ENCODE results near the gene DNASE1L1. TPM values are rescaled to one million over a fixed set of nuclear protein-coding genes. Genes with fewer than 3 reads are reported as not detected.

Gene DNASE1L1
- polyA plus RNA-seq, 1 experiment = 25.7 TPM

DNA sequence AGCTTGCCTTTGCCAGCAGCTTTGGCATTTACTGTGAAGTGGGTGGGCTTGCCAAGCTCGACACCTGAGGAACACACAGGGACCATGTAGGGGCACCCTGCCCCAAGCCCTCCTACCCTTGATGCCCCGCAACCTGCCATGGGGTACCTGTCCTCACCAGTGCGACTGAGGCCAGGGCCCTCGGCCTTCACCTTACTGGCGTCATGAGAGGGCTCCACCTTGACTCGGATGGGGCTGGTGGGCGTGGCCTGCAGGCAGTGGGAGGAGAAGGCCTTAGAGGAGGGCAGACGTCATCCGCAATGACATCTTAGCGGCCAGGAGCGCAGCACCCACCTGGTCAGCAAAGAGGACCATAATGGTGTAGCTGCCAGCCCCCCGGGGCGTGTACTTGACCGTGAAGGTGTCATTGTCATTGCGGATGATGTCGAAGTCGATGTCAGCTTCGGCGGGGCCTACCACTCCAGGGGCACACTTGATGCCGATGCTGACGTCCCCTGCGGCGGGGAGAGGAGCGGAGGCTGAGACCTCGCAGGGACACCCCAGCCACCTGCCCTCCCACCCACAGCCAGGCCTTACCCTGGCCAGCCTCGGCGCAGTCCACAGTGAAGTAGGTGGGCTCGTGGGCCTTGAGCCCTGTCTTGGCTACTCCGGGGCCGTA, 46.8 kb downstream of the DNASE1L1 start:
- H3K9me3 ChIP-seq (ENCODE audit: control insufficient read depth, insufficient read depth, low read length) = no peaks in the 10 kb centered on the region
- H3K27me3 ChIP-seq (ENCODE audit: control insufficient read depth, insufficient read depth, low read length) = no peaks in the 10 kb centered on the region
- H3K4me3 ChIP-seq (ENCODE audit: low read depth, low read length) = no peak overlapping the region
- H3K27ac ChIP-seq (ENCODE audit: low read depth, low read length) = peak overlapping the region; percentile 31
- no peak for TF ChIP-seq CTCF (IDR thresholded peaks at IDR 0.05; ENCODE audit: low read depth, low read length)
- POLR2A ChIA-PET = interaction anchor here (0.5 kb wide), 1 partner anchor 10 kb away, joined by 3 read pairs; no protein-coding TSS in a partner anchor
- DNase-seq (ENCODE audit: low read depth, low spot score) = no peak
- CTCF ChIA-PET = no interaction called here

DNA sequence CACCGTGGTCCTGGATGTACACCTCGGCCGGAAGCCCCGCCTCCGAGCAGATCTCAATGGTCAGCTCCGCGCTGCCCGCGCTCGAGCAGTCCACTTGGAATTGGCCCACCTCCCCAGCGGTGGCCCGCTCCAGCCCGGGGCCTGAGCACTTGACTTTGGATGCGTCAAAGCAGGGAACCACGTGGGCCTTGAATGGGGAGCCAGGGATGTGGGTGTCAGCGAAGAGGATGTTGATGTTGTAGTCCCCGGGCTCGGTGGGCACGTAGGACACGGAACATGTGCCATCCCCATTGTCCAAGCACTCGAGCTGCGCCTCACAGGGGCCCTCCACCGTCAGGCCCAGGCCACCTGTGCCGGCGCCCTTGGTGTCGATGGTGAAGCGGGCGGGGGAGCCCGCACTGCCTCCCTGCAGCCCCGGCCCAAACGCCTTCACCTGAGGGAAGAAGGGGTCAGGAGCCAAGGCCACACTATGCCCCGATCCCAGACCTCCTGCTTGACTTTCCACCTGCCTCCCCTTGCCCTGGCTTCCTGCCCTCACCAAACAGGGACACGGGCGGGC, 48.8 kb downstream of the DNASE1L1 start:
- POLR2A ChIA-PET = no interaction called here
- no peak for DNase-seq (ENCODE audit: low read depth, low spot score)
- CTCF ChIA-PET = no interaction called here
- H3K27ac ChIP-seq (ENCODE audit: low read depth, low read length) = peak overlapping the region; percentile 21
- no peak for TF ChIP-seq CTCF (IDR thresholded peaks at IDR 0.05; ENCODE audit: low read depth, low read length)
- H3K27me3 ChIP-seq (ENCODE audit: control insufficient read depth, insufficient read depth, low read length) = no peaks in the 10 kb centered on the region
- H3K4me3 ChIP-seq (ENCODE audit: low read depth, low read length) = no peak overlapping the region
- H3K9me3 ChIP-seq (ENCODE audit: control insufficient read depth, insufficient read depth, low read length) = no peaks in the 10 kb centered on the region

- Histone ChIP-seq H3K9me3 (ENCODE audit: control insufficient read depth, insufficient read depth, low read length) (no peaks in the 10 kb centered on the region), H3K4me3 (ENCODE audit: low read depth, low read length) (no peak overlapping the region), H3K27me3 (ENCODE audit: control insufficient read depth, insufficient read depth, low read length) (no peaks in the 10 kb centered on the region), H3K27ac (ENCODE audit: low read depth, low read length) (no peak overlapping the region)
- POLR2A ChIA-PET = no interaction called here
- no peak for TF ChIP-seq CTCF (IDR thresholded peaks at IDR 0.05; ENCODE audit: low read depth, low read length)
- CTCF ChIA-PET = no interaction called here
- no peak for DNase-seq (ENCODE audit: low read depth, low spot score)
These were observed 49.5 kb downstream of the DNASE1L1 start for GRCh38 chrX:154359362-154360154.

DNA sequence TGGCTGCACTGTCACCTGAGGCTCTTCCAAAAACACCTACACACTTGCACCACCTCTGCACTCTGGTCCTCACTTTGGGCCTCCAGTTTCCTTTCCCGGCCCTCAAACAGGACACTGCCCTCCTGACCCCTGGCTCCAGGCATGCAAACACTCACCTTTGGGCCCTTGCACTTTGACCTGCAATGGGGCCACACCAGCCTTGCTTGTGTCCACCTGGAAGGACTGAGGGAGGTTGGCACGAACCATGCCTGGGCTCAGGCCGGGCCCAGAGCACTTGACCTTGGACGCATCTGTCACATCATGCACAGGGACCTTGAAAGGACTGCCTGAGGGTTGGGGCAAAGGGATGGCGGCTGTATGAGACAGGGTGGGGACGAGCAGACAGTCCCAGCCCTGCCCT, 50.2 kb downstream of the DNASE1L1 start:
- ChIA-PET CTCF (no interaction called here), POLR2A (no interaction called here)
- peak overlapping the region; percentile 52 for H3K27ac ChIP-seq (ENCODE audit: low read depth, low read length)
- no peak for DNase-seq (ENCODE audit: low read depth, low spot score)
- H3K27me3 ChIP-seq (ENCODE audit: control insufficient read depth, insufficient read depth, low read length) = no peaks in the 10 kb centered on the region
- H3K9me3 ChIP-seq (ENCODE audit: control insufficient read depth, insufficient read depth, low read length) = no peaks in the 10 kb centered on the region
- H3K4me3 ChIP-seq (ENCODE audit: low read depth, low read length) = no peak overlapping the region
- TF ChIP-seq CTCF (IDR thresholded peaks at IDR 0.05; ENCODE audit: low read depth, low read length) = no peak

DNA sequence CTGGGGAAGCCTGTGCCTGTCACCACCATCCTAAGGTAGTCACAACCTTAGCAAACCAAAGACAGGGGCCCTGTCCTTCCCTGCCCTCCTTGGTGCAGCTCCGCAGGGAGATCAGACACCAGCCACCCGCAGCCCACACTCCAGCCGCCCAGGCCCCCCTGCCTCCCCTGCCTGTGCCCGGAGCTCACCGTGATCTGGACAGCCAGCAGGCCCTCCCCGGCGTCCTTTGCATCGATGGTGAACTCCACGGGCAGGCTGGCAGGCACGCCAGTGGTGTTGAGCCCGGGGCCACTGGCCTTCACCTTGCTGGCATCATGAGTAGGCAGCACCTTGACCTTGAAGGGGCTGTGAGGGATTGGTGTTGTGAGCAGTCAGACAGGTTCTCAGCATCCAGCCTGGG, 51.0 kb downstream of the DNASE1L1 start:
- ChIA-PET POLR2A (no interaction called here), CTCF (no interaction called here)
- no peak for DNase-seq (ENCODE audit: low read depth, low spot score)
- Histone ChIP-seq H3K27ac (ENCODE audit: low read depth, low read length) (peak overlapping the region; percentile 52), H3K27me3 (ENCODE audit: control insufficient read depth, insufficient read depth, low read length) (no peaks in the 10 kb centered on the region), H3K9me3 (ENCODE audit: control insufficient read depth, insufficient read depth, low read length) (no peaks in the 10 kb centered on the region), H3K4me3 (ENCODE audit: low read depth, low read length) (no peak overlapping the region)
- no peak for TF ChIP-seq CTCF (IDR thresholded peaks at IDR 0.05; ENCODE audit: low read depth, low read length)

Measured in AG04450 (cell line).